Anterior cingulate cortex (tissue), 58 donors: ENCODE data around the gene TUBA1B.
"Not testable (repeated sequence)": the region's sequence is repeated elsewhere in the genome, so short reads cannot be mapped to it uniquely, and the experiment has no call there.

Source experiments
- DNase-seq, 58 donors: peaks; one replicate each; lab custom pipeline; 2025; lab: John Stamatoyannopoulos, UW

Gene TUBA1B

DNA sequence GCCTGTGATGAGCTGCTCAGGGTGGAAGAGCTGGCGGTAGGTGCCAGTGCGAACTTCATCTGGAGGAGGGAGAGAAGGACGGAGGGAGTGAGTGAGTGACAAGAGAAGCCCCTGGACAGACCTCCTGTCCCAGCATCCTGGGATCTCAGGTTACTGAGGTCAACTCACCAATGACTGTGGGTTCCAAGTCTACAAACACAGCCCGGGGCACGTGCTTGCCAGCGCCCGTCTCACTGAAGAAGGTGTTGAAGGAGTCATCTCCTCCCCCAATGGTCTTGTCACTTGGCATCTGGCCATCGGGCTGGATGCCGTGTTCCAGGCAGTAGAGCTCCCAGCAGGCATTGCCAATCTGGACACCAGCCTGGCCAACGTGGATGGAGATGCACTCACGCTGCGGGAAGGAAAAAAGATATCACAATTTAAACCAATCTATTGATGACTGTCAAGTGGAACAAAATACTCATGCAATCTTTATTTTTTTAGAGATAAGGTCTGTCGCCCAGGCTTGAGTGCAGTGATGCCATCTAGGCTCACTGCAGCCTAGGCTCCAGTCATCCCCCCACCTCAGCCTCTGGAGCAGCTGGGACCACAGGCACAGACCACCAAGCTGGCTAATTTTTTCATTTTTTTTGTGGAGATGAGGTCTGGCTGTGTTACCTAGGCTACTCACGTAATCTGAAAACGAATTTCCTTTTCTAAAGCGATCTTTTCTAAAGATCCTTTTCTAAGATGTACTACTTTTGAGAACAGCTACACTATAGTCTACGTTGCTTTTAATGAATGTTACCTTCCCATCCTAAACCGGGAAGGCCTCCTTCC is 1.7 kb downstream of the TUBA1B start:
- DNase-seq, result peak in 2 of 58 donors; percentile 7 to 10

DNA sequence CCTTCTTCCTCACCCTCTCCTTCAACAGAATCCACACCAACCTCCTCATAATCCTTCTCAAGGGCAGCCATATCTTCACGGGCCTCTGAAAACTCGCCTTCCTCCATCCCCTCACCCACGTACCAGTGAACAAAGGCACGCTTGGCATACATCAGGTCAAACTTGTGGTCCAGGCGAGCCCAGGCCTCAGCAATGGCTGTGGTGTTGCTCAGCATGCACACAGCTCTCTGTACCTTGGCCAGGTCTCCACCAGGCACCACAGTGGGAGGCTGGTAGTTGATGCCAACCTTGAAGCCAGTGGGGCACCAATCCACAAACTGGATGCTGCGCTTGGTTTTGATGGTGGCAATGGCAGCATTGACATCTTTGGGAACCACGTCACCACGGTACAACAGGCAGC is 3.2 kb downstream of the TUBA1B start:
- not testable (repeated sequence) for DNase-seq

DNA sequence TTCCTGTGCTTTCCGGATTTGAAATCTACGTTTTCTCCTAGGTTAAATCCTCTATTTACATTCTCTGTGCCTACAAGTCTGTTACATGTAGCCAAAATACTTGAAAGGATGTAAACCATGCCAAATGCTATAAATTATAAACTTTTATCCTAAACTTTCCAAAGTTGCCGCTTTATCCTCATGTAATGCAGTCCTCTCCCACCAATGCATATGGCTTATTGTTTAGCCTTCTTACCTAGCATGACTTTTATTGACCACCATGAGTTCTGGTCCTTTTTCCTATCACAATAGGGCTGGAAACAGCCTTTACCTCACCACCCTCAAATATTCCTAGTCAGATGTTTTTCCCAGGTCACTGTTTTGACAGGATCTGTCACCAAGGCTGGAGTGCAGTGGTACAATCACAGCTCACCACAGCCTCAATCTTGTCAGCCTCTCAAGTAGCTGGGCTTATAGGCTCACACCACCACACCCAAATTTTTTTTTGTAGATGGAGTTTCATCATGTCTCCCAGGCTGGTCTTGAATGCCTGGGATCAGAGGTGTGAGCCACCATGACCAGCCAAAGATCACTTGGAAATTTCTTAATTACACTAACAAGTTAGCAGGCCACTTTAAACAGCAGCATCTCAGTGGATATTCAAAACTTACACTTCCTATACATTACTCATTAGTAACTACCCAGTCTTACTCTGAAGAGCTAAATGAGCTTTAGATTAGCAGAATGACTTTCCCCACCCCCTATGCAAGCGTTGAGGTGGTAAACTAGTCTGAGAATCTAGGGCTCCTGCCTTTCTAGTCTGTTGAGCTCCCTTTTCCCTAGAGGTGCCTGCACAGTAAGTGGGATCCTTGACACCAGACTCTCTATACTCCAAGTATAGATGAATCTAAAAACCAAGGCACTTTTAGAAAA is 4.1 kb downstream of the TUBA1B start:
- DNase-seq, result no peak

DNA sequence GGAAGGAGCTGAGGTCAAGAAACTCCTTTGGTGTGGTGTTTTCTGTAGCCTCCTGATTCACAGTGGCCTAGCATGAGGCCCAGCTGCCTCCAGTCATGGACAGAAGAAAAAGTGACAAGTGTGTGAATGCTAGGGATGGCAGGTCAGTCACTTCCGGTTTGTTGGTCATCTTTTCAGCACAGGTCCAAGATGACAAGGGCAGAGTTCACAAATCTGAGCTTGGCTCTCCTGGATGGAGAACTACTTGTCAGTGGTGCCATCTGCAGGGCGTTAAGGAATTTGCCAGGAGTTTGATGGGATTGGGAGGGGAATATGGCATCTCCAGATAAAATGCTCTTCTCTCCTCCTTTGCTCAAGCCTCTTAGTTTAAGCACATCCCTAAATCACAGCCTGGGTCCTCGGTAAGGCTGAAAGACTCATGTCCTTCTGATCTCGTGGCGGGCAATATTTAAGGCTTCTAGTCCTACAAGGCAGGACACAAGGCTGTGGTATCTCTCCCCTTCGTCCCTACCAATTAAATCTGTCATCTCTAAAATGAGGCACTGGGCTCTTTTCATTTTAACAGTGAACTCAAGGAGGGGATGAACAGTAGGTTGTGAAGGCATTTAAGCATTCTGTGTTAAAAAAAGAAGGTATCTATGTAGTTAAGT is 10.0 kb downstream of the TUBA1B start:
- DNase-seq, result peak in 36 of 58 donors; percentile 2 to 52 (median 24)

DNA sequence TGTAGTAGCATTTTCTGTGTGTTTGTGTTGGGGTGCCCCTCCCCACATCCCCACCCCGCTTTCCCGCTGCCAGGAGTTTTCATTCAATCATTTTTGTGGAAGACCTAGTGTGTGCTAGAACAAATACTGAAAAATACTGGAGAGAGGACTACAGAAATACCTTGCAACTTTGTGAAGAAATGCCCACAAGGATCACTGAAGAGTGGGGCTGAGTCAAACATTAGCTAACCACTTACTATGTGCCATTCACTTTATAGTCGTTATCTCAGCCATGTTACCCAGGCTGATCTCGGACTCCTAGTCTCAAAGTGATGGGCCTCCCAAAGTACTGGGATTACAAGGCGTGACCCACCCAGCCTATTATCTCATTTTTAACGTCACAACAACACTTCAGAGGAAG is 20.0 kb downstream of the TUBA1B start:
- no peak for DNase-seq

DNA sequence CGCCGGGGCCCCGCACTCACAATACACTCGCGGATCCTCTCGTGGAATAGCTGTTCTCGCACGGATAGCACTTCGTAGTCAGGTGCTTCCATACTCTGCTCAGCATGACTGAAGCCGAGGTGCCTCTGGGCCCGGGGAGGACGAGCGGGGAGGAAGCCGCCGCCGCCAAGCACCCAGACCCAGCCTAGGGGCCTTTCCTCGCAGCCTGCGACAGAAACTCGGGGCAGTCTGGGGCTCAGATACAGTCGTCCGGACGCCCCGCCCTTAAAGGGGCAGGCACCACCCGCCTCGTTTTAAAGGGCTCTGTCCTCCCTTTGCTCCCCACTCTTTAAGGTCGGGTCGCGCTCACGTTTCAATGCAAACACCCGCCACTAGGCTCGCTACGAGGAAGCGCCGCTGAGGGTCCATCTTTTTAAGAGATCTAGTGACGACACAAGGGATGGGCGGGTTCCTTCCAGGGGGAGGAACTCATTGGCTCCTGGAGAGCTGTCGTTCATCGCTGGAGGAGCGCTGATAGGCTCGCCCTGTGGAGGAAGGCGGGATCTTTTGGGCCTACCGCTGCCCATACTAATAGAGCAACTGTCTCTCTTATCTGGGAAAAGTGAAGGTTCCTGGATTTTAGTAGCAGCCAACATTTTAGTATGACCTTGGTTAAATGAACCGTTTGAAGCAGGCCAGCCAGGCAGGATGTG is 20.6 kb downstream of the TUBA1B start, which contains the start of gene LMBR1L:
LMBR1L (minus strand) TSS at position 384 of the 692 bp plus-strand sequence; CDS start at position 92, 292 bp downstream.
- DNase-seq, result peak; percentile 56 to 99 (median 92)

DNA sequence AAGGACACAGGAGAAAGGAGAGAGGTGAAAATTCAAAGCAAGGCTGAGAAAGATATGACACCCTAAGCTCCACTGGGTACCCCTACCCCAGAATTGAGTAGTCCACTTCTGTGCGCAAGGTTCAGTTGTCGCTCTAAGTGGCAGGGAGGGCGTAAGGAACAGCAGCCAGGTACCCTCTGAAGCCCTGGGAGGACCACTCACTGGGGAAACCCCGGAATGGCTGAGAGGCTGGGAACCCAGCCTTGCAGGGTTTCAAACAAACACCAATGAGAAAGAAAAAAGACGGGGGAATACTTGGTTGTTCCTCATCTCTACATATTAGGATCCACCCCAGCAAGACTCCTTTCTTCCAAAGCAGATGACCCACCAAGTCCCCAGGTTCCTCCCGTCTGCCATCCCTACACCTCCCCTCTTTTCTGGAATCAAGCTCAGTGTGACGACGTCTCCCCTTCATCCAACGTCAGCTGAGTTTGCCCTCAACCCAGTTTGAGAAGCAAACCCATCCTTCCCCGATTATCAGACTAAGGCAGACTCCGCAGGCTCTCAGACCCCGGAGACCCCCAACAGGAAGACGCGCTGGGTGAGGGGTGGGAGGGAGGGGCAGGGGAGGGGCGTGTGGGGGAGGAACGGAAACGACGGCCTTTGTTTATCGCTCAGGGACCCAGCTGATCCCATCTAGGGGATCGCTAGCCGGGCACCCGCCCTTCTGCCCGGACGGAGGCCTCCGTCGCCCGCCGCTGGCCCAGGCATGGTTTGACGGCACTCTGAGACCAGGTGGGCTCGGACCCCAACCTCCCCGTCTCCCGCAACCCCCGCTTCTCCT is 21.3 kb downstream of the TUBA1B start:
- DNase-seq, result peak in 11 of 58 donors; percentile 34 to 60 (median 50)

DNA sequence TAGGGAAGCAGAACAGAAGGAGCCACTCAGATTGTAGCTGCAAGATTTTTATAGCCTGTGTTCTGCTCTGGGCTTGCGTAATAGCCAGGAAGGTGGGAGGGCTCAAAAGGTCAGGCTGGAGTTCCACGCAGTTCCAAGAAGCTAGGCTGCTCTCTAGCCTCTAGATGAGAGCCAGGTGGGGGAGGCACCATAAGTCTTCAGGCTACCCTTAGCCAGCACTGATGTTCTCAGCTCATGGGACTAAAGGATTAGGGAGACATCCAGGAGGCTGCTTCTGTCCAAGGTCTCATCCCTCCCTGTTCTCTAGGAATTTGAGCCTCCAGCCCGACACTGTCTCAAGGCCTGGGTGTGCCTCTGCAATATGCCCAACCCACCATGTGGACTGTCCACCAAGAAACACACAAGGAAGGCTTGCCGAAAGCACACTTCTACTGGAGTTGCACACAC is 22.2 kb downstream of the TUBA1B start:
- DNase-seq, result peak in 3 of 58 donors; percentile 2 to 22 (median 16)

DNA sequence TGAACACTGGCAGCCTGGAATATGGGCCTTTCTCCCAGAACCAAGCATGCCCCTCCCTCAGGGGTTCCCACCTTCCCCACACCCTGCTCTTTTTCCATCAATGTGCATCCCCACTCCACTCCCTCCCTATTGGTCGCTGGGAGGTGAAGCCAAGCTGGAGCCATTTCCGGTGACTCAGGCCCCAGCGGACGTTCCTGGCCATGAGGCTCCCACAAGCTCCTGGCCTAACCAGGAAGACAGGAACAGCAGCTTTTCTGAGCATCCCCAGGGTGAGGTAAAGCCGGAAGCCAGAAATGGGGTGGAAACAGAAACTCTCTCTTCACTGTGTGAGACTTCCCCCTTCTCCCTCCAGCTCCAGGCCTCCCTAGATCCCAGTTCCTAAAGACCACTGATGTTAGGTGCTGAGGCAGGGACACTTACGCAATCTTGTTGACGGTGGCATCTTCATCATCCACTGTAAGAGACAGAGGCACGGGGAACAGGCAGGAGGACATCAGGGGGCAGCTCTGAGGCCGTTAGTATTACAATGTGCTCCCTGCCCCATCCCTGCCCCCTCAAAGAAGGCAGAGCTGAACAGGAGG is 25.6 kb downstream of the TUBA1B start:
- no peak for DNase-seq

DNA sequence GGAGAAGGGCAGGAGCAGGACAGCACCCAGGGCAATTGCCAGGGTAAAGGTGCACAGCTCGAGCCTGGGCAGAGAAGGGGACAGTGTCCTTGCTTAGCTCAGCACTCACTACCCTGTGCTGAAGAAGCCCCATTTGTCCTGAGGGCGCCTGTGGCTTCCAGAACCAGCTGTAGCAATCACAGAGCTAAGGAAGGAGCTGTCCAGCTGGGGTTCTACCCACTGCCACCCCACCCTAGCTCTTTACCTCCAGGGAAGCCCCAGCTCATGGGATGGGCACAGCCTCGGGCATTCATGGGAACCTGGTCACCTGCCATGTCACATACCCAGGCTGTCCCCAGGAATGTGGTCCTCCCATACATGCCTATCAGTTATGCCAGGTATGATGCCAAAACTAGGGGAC is 26.4 kb downstream of the TUBA1B start:
- DNase-seq, result no peak

DNA sequence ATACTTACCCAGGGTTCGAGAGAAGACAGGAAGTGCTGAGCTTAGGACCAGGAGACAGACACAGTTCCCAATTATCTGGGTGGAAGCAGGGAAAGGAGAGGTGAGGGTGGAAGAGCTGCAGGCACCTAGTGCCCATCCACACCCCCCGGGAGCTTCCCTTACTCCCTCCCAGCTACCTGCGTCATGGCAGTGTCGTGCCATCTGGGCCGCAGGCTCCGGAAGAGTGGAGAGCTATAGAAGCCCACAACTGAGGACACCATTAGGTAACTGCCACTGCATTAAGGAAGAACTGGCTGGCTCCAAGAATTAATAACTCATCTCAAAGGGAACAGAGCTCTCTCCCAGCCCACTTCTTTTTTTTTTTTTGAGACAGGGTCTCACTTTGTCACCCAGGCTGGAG is 30.8 kb downstream of the TUBA1B start:
- no peak for DNase-seq

DNA sequence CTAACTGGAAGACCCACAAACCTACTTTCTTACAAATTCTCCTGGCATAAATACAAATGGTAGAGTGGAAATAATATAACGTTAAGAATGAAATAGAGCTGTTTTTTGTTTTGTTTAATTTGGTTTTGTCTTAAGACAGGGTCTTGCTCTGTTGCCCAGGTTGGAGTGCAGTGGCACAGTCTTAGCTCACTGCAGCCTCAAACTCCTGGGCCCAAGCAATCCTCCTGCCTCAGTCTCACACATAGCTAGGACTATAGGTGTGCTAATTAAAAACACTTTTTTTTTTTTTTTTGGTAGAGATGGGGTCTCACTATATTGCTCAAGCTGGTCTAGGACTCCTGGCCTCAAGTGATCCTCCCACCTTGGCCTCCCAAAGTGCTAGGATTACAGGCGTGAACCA is 32.5 kb downstream of the TUBA1B start:
- DNase-seq, result no peak

DNA sequence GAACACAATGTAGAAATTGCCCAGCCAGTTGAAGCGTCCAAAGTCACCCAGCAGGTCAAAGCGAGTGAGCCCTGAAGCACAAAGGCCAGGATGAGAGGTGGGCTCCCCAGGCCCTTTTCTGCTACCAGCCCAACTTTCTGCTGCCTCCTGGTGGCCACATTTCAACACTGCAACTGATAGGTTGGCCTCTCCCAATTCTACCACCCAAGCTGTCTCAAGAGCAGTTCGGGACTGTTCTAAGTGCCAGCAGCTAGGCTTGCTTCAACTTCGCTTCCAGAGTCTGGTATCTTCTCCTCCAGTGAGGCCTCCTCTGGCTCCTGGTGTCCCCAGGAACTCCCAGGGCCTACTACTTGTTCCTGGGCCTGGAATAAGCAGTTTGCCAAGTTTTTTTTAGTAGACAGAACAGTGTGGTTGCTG is 33.2 kb downstream of the TUBA1B start:
- peak in 24 of 58 donors; percentile 5 to 53 (median 24) for DNase-seq

DNA sequence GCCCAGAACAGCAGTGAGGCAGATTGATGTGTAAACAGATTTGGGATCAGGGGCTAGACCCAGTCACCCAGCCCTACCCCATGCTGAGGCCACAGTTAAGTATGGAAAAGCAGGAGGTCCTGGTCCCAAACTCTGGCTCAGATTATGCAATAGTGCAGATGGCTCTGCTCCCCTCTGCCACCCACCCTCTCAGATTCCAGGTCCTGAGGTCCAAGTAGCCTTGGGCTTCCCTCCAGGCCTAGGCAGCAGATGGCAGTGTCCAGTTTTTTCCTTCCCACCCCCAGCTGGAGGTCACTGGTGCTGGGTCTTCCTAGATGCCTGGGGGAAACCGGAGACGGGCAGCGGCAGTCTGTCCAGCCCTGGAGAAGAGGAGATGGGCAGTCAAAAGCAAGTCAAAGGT is 33.8 kb downstream of the TUBA1B start:
- no peak for DNase-seq

DNA sequence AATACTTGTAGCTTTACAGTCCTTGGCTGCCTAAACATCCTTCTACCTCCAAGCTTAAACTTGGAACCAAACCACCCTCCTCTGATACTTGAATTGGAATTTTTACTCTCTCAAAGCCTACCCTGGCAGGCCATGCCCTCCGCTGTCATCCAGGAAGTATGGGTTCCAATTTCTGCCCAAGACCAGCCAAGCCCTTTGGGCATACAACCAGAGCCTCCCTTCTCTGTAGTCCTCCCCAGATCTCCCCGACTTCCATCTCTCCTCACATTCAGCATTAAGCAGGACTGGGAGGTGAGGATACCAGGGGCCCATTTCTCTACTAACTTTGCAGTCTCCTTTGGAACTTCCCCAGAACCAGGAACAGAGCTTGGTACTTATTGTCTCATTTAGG is 36.2 kb downstream of the TUBA1B start:
- DNase-seq, result no peak

DNA sequence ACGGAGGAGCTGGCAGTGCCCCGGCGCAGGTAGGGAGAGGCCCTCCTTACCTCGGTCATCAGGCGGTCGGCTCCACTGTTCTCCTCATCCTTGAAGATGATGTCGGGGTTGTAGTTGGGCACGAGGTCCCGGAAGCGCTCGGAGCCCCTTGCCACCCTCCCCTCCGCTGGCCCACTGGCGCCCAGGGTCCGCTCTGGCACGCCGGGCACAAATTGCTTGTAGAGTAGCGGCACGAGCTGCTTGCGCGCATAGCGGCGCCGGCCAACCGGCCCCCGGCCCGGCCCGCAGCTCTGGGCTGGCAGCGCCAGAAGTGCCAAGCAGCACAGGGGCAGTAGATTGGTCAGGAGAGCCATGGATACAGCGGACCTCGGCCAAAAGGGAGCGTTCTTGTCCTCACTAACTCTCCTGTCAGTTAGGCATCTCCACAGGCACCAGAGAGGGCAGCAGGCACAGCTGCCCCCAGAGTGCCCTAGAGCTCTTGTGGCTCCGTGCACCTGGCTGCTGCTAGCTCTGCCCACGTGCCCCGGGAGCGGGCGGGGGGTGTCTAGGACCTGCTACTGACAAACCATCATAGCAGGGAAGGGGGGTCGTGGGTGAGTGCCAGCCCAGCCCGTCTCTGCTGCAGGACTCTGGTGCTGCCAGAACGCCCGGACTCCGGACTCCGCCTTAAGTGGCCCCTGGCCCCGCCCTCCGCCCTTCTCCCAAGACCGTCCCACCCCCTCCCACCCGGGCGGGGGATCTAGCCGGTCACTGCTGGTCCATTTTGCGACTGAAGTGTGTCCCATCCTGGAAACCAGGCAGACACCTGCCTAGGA is 36.8 kb downstream of the TUBA1B start, which contains the start of gene DHH:
DHH (minus strand) TSS at position 642 of the 815 bp plus-strand sequence; CDS start at position 353, 289 bp downstream.
- DNase-seq, result peak in 7 of 58 donors; percentile 5 to 61 (median 24)

DNA sequence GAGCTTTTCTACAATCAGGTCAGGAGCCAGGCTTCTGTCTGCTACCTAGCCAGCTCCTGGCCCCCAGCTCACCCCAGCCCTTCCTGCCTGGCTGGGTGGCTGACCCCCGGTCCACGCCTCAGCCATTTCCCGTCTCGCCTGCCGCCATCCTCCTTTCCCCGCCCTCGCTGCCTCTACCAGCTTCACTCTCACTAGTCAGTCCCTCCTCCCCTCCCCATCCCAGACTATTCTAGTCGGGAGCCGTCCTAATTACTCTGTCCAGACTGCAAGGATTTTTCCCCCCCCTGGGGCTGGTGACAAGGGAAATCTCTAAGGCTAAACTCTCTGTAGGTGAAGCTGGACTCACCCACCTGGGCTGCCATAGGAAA is 37.4 kb downstream of the TUBA1B start:
- no peak for DNase-seq
